ENCODE results near the gene RBM33.

DNA sequence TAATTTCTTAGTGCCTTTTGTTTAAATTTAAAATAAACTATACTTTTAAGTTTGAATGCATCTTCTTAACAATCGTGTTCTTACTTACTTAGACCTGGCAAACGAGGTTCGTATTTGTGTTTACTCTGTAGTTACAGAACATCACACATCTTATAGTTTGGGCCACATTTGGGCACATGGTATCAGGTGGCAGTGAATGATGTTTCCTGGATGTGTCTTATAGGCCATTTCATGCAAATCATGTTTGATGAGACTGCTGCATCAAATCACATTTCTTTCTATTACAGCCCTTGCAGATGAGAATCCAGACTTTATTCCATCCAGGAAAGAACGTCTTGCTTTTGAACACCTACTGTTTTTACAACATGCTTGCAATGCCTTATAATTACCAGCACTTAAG, 78.5 kb downstream of the RBM33 start:
- no peak for TF ChIP-seq YY1 (IDR thresholded peaks at IDR 0.05; ENCODE audit: low read depth)
- TF ChIP-seq, protein P1, sequence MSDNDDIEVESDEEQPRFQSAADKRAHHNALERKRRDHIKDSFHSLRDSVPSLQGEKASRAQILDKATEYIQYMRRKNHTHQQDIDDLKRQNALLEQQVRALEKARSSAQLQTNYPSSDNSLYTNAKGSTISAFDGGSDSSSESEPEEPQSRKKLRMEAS (IDR thresholded peaks at IDR 0.05), result no peak
- no peak for TF ChIP-seq EP300 (IDR thresholded peaks at IDR 0.05; ENCODE audit: borderline replicate concordance)
- TF ChIP-seq TCF12 (IDR thresholded peaks at IDR 0.05; ENCODE audit: low read depth), result no peak
- TF ChIP-seq CEBPB (IDR thresholded peaks at IDR 0.05), result no peak
